Activated T-helper 1 cell treated with anti-CD3 and anti-CD28 coated beads, Interleukin-12 subunit alpha, Interleukin-12 subunit beta, Interleukin-2, Interleukin-4 antibody, amounts not matched to agents 30 ng/mL and 10 ng/mL and 1 ng/mL, durations not matched to agents 14 hours and 24 hours and 36 hours (primary cell): ENCODE data around the gene TMEM129. TPM values are rescaled to one million over a fixed set of nuclear protein-coding genes. Genes with fewer than 3 reads are reported as not detected.
A peak's percentile ranks its signal among the peaks of the same experiment; 100 is the strongest.
"Not testable (repeated sequence)": the region's sequence is repeated elsewhere in the genome, so short reads cannot be mapped to it uniquely, and the experiment has no call there.

Experiments
- DNase-seq: peaks from one replicate; pipeline ENCODE4 v3.0.0; 2021; ENCODE audit warnings: low spot score
- H3K27ac Mint-ChIP-seq: one replicate; pipeline ENCODE4 v1.8.0; 2021; ENCODE audit warnings: mild to moderate bottlenecking, mixed read lengths
- H3K27me3 Mint-ChIP-seq: one replicate; pipeline ENCODE4 v1.8.0; 2022; ENCODE audit warnings: mild to moderate bottlenecking, moderate library complexity, mixed read lengths; ENCODE audit not compliant: insufficient read depth
- H3K36me3 Mint-ChIP-seq: one replicate; pipeline ENCODE4 v1.8.0; 2021; ENCODE audit warnings: low read depth, mixed read lengths
- H3K4me1 Mint-ChIP-seq: one replicate; pipeline ENCODE4 v1.8.0; 2021; ENCODE audit warnings: low read depth, mixed read lengths
- H3K4me3 Mint-ChIP-seq: one replicate; pipeline ENCODE4 v1.8.0; 2021; ENCODE audit warnings: mild to moderate bottlenecking, moderate library complexity, mixed read lengths
- H3K9me3 Mint-ChIP-seq: one replicate; pipeline ENCODE4 v1.8.0; 2021; ENCODE audit warnings: mixed read lengths
- intact Hi-C: fragments of 100-400 bp; cut with micrococcal nuclease; formaldehyde crosslinking; loops from one replicate; pipeline ENCODE4 v1.15.1; 2024
- total RNA-seq: library from RNA; stranded (reverse); gene quantifications from 2 replicates; pipeline ENCODE4 v1.2.3, GENCODE V29; 2022

The TMEM129 gene
- total RNA-seq, 1 donor from 2014 or later: 27.4 TPM

- H3K27ac Mint-ChIP-seq: no peak overlapping the region
- intact Hi-C loops: no loop called here
- no peaks in the 10 kb centered on the region for H3K9me3 Mint-ChIP-seq
- DNase-seq: no peak
- H3K36me3 Mint-ChIP-seq: peaks cover 35% of the 10 kb centered on the region
- no peaks in the 10 kb centered on the region for H3K27me3 Mint-ChIP-seq
- H3K4me1 Mint-ChIP-seq: peaks cover 58% of the 10 kb centered on the region
- peak overlapping the region; percentile 37 for H3K4me3 Mint-ChIP-seq
These were observed 12.5 kb downstream of the TMEM129 start for GRCh38 chr4:1708581-1708980.

GRCh38 chr4:1706358-1706757 lies 14.8 kb downstream of the TMEM129 start:
- H3K4me1 Mint-ChIP-seq: peaks cover 68% of the 10 kb centered on the region
- H3K9me3 Mint-ChIP-seq: no peaks in the 10 kb centered on the region
- H3K4me3 Mint-ChIP-seq: no peak overlapping the region
- no peaks in the 10 kb centered on the region for H3K27me3 Mint-ChIP-seq
- intact Hi-C loops: no loop called here
- DNase-seq: no peak
- H3K36me3 Mint-ChIP-seq: peaks cover 49% of the 10 kb centered on the region
- H3K27ac Mint-ChIP-seq: no peak overlapping the region

DNA sequence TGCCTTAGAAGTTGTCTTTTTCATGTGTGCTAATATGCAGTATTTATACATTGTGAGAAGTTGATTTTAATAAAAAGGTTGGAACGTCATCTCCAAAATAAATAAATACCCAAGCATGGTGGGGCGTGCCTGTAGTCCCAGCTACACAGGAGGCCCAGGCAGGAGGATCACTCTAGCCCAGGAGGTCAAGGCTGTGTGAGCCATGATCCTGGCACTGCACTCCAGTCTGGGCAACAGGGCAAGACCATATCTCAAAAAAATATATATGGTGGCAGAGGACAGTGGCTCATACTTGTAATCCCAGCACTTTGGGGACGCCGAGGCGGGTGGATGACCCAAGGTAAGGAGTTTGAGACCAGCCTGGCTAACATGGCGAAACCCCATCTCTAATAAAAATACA lies 15.4 kb downstream of the TMEM129 start:
- H3K9me3 Mint-ChIP-seq: no peaks in the 10 kb centered on the region

DNA sequence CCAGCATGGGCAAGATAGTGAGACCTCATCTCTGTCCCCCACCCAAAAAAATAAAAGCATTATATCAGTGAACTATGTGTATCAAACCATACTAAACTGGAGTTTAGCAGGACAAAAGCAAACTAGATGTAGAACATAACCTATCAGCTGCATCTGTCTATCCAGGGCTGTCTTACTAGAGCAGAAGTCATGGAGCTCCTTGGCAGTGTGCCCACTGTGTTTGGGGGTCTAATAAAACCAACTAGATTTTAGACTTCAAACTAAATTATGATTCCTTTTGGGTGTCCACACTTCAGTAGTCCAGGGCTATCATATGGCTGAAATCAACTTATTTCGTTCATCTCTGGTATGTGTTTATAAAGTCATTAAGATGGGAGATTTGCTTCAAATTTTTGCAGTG lies 17.3 kb downstream of the TMEM129 start:
- Mint-ChIP-seq H3K4me3 (no peak overlapping the region), H3K9me3 (no peaks in the 10 kb centered on the region), H3K27ac (peak overlapping the region; percentile 31), H3K27me3 (no peaks in the 10 kb centered on the region), H3K4me1 (peaks cover 46% of the 10 kb centered on the region), H3K36me3 (peaks cover 42% of the 10 kb centered on the region)
- DNase-seq: no peak
- intact Hi-C loops: no loop called here

More for the DNA sequence above, 15.4 kb downstream of the TMEM129 start:
- Mint-ChIP-seq H3K4me3 (no peak overlapping the region), H3K27ac (no peak overlapping the region), H3K36me3 (peaks cover 44% of the 10 kb centered on the region), H3K4me1 (peaks cover 62% of the 10 kb centered on the region), H3K27me3 (no peaks in the 10 kb centered on the region)
- intact Hi-C loops: no loop called here
- DNase-seq: no peak

DNA sequence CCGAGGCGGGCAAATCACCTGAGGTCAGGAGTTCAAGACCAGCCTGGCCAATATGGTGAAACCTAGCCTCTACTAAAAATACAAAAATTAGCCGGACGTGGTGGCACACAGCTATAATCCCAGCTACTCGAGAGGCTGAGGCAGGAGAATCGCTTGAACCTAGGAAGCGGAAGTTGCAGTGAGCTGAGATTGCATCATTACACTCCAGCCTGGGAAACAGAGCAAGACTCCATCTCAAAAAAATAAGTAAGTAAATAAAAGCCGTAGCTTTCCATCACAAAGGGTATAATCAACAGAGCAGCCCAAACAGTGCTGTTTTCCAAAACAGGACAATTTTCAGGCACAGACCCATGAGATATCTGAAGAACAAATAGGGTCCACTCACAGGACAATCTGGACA lies 19.5 kb downstream of the TMEM129 start:
- H3K4me3 Mint-ChIP-seq, H3K27me3 Mint-ChIP-seq, DNase-seq, H3K9me3 Mint-ChIP-seq, H3K27ac Mint-ChIP-seq, intact Hi-C loops: not testable (repeated sequence)
- Mint-ChIP-seq H3K36me3 (peaks cover 38% of the 10 kb centered on the region), H3K4me1 (peaks cover 35% of the 10 kb centered on the region)

DNA sequence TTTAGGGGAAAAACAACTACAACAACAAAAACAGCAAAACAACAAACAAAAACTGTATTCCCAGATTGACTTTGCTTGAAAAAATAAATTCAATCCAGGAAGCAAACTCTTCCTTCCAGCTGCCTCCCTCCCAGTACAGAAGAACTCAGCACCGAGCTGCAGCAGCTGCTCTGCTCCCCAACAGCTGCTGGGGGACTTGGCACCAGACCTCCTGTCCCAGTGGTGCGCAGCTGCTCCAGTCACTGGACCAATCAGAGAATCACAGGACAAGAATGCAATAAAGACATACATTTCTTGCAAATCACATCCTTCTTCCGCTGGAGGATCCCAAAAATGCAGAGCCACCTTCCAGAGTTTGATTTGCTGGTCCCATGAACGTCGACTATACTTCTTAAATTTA lies 25.2 kb downstream of the TMEM129 start:
- no peaks in the 10 kb centered on the region for H3K4me1 Mint-ChIP-seq
- no peak overlapping the region for H3K4me3 Mint-ChIP-seq
- DNase-seq: no peak
- no peaks in the 10 kb centered on the region for H3K9me3 Mint-ChIP-seq
- no peaks in the 10 kb centered on the region for H3K27me3 Mint-ChIP-seq
- intact Hi-C loops: no loop called here
- H3K27ac Mint-ChIP-seq: peak overlapping the region; percentile 40
- peaks cover 36% of the 10 kb centered on the region for H3K36me3 Mint-ChIP-seq

- peak; percentile 61 for DNase-seq
- Mint-ChIP-seq H3K27ac (peak overlapping the region; percentile 15), H3K4me1 (no peaks in the 10 kb centered on the region), H3K9me3 (no peaks in the 10 kb centered on the region), H3K36me3 (peaks cover 41% of the 10 kb centered on the region), H3K27me3 (no peaks in the 10 kb centered on the region), H3K4me3 (no peak overlapping the region)
- intact Hi-C loops: loop anchor here (1.0 kb wide), 2 partner anchors 19 to 33 kb away; partner anchors contain the start of gene SLBP
These were observed 27.8 kb downstream of the TMEM129 start for GRCh38 chr4:1693131-1693896.

DNA sequence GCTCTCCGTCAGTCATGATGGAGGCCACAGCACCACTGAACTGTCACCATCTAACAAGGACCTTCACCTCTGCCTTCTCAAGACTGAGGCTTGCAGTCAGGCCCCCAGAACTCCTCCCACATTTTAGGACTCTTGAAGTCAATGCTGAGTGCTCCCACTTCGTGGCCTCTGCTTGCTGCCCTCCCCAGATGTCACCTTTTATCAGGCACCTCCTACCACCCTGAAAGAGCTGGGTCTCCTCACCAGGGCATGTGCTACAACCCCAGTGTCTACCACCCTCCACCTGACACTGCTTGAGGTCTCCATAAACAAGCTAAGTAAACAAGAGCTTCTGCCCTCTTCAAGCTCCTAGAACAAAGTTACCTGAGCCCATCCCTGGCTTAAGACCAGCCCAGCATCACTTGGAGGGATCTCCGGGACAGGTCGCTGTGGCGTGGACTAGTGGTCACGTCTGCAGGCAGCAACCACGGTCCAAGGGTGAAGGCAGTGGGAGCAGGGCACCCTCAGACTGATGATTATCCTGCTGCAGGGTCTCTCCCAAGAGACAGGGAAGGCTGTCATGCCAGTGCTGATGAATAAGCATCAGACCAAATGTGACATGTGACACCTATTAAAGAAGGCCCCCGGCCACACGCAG lies 29.3 kb downstream of the TMEM129 start:
- H3K27ac Mint-ChIP-seq: no peak overlapping the region
- H3K9me3 Mint-ChIP-seq: no peaks in the 10 kb centered on the region
- H3K4me1 Mint-ChIP-seq: no peaks in the 10 kb centered on the region
- peaks cover 36% of the 10 kb centered on the region for H3K36me3 Mint-ChIP-seq
- no peaks in the 10 kb centered on the region for H3K27me3 Mint-ChIP-seq
- intact Hi-C loops: no loop called here
- H3K4me3 Mint-ChIP-seq: no peak overlapping the region
- no peak for DNase-seq

DNA sequence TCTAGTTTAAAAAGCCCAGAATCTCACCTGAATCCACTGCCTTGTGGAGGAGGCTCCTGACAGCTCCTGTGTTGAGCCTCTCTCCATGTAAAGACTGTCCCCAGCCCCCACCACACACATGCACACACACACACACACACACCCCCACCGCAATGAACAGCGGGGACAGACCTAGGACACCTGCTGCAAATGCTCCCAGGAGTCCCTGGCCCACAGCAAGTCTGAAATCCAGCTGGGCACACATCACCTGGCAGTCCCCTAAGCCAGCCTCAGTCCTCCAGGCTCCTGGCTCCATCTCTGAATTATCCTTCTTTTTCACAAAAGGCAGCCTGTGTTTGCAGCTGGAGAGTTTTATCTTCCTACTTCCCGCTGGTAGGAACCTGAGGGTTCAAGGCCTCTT lies 30.4 kb downstream of the TMEM129 start:
- H3K27me3 Mint-ChIP-seq: no peaks in the 10 kb centered on the region
- no peaks in the 10 kb centered on the region for H3K9me3 Mint-ChIP-seq
- peak overlapping the region; percentile 29 for H3K27ac Mint-ChIP-seq
- intact Hi-C loops: no loop called here
- H3K4me3 Mint-ChIP-seq: no peak overlapping the region
- no peaks in the 10 kb centered on the region for H3K4me1 Mint-ChIP-seq
- H3K36me3 Mint-ChIP-seq: peaks cover 31% of the 10 kb centered on the region
- no peak for DNase-seq

GRCh38 chr4:1686440-1687036 lies 34.6 kb downstream of the TMEM129 start:
- H3K4me1 Mint-ChIP-seq: peaks cover 12% of the 10 kb centered on the region
- peaks cover 19% of the 10 kb centered on the region for H3K36me3 Mint-ChIP-seq
- H3K4me3 Mint-ChIP-seq: peak overlapping the region; percentile 53
- no peaks in the 10 kb centered on the region for H3K9me3 Mint-ChIP-seq
- H3K27me3 Mint-ChIP-seq: peaks cover 2% of the 10 kb centered on the region
- intact Hi-C loops: loop anchor here (10.0 kb wide), 1 partner anchor 558 kb away; the partner anchor contains the start of genes HAUS3 and POLN
- no peak overlapping the region for H3K27ac Mint-ChIP-seq
- DNase-seq: no peak

DNA sequence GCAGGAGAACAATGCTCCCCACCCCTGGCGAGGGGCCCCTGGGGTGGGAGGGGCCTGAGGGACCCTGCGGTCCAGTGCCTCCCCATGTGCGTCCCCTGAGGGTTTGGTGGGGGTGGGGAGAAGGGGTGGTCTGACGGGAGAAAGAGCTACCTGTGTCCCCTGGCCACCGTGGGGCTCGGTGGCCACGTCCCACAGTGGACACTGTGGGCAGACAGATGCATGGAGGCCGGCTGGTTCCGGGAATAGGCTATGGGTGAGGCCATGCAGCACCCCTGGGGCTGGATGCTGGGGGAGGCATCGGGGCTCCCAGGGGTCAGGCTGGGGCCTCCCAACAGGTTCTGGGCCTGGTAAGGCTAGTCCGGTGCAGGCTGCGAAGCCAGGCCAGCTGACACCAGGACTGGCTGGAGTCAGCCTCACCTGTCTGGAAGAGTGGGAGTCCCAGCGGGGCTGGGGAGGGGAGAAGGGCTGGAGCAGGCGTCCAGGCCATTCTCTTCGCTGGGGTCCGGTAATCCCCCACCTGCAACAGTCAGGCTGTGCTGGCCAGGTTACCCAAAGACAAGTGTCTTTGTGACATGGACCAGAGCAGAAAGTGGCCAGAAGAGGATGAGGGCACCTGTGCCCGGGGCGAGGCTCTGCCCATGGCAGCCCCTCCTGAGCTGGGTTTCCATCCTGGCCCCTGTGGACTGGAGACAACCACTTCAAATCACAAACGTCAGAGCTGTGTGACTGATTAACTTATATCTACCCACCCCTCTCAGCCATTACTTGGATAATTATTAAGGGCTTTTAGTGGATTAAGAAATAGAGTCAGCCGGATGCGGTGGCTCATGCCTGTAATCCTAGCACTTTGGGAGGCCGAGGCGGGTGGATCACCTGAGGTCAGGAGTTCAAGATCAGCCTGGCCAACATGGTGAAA lies 35.6 kb downstream of the TMEM129 start:
- no peak for DNase-seq
- no peaks in the 10 kb centered on the region for H3K9me3 Mint-ChIP-seq
- peaks cover 12% of the 10 kb centered on the region for H3K4me1 Mint-ChIP-seq
- no peak overlapping the region for H3K4me3 Mint-ChIP-seq
- H3K27me3 Mint-ChIP-seq: peaks cover 2% of the 10 kb centered on the region
- H3K36me3 Mint-ChIP-seq: peaks cover 13% of the 10 kb centered on the region
- H3K27ac Mint-ChIP-seq: no peak overlapping the region
- intact Hi-C loops: loop anchor here (2.0 to 10.0 kb wide), 2 partner anchors 339 to 559 kb away; partner anchors contain the start of genes HAUS3, POLN and UVSSA

DNA sequence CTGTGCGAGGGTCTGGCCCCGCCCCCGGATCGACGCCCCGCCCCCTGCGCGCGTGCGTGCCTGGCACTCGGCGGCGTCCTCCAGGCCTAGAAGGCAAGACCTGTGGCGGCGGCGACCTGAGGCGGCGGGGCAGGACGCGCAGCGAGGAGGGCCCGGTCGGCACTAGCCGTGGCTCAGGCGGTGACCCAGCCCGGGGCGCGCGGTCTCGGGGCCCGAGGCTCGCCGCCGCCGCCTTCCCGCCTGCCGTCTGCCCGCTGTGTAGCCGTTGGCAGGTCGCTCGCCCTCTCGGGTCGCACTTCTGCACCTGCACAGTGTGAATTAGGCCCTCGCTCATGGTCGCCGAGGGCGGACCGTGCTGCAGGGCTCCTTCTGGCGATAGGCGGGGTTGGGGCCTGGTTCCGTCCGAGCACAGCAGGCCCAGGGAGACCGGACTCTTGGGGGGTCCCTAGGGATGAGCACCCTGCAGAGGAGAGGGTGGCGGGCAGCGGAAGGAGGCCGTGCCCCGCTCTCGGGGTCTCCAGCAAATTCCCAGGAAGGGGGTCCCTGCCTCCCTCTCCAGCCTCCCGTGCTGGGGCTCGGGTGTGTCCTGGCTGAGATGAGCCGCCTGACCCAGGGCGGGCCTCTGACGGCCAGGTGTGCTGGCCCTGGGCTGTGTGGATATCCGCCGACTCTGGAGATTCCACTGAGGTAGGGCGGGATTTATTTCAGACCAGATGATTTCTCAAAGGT lies 36.5 kb downstream of the TMEM129 start:
- H3K4me3 Mint-ChIP-seq: peak overlapping the region; percentile 54
- DNase-seq: no peak
- H3K4me1 Mint-ChIP-seq: peaks cover 12% of the 10 kb centered on the region
- H3K27ac Mint-ChIP-seq: no peak overlapping the region
- H3K36me3 Mint-ChIP-seq: peaks cover 11% of the 10 kb centered on the region
- no peaks in the 10 kb centered on the region for H3K9me3 Mint-ChIP-seq
- intact Hi-C loops: loop anchor here (1.0 to 10.0 kb wide), 8 partner anchors 28 to 1388 kb away; partner anchors contain the start of genes HAUS3, HTT, HTT-AS and NSD2
- H3K27me3 Mint-ChIP-seq: peaks cover 2% of the 10 kb centered on the region
